ENCODE data around the gene TBXAS1.

TBXAS1 gene

DNA sequence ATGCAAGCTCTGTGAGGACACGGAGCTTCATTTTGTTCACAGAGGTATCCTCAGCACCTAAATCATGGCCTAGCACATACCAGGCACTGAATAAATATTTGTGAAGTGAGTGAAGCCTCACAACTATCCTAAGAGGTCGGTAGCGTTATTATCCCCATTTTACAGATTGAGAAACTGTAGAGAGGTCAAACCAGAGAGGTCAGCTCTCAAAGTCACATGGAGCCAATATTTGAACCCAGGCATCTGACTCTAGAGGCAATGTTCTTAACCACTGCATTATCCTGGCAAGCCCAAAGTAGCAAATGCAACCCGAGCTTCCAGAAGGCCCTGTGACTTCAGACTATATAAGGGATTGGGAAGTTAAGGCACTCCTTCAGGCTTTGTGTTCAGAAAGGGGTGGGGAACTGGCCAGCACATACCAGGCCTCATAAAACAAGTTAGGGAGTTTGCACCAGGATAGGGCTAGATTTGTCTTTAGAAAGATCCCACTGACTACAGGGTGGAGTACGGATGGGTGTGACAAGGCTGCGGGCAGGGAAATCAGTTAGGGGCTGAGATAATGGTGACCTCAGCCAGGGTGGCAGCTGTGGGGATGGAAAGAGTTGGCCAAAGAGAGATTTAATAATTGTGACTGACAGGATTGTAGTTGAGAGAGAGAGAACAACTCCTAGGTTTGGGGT, 101.4 kb downstream of the TBXAS1 start:
- no peak for DNase-seq (ENCODE audit: low read depth)
- TF ChIP-seq, protein P1, sequence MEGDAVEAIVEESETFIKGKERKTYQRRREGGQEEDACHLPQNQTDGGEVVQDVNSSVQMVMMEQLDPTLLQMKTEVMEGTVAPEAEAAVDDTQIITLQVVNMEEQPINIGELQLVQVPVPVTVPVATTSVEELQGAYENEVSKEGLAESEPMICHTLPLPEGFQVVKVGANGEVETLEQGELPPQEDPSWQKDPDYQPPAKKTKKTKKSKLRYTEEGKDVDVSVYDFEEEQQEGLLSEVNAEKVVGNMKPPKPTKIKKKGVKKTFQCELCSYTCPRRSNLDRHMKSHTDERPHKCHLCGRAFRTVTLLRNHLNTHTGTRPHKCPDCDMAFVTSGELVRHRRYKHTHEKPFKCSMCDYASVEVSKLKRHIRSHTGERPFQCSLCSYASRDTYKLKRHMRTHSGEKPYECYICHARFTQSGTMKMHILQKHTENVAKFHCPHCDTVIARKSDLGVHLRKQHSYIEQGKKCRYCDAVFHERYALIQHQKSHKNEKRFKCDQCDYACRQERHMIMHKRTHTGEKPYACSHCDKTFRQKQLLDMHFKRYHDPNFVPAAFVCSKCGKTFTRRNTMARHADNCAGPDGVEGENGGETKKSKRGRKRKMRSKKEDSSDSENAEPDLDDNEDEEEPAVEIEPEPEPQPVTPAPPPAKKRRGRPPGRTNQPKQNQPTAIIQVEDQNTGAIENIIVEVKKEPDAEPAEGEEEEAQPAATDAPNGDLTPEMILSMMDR (IDR thresholded peaks at IDR 0.05; ENCODE audit: control insufficient read depth, extremely low read depth, insufficient read depth), result no peak
- H3K4me3 ChIP-seq (ENCODE audit: low read depth, low read length), result no peak overlapping the region

DNA sequence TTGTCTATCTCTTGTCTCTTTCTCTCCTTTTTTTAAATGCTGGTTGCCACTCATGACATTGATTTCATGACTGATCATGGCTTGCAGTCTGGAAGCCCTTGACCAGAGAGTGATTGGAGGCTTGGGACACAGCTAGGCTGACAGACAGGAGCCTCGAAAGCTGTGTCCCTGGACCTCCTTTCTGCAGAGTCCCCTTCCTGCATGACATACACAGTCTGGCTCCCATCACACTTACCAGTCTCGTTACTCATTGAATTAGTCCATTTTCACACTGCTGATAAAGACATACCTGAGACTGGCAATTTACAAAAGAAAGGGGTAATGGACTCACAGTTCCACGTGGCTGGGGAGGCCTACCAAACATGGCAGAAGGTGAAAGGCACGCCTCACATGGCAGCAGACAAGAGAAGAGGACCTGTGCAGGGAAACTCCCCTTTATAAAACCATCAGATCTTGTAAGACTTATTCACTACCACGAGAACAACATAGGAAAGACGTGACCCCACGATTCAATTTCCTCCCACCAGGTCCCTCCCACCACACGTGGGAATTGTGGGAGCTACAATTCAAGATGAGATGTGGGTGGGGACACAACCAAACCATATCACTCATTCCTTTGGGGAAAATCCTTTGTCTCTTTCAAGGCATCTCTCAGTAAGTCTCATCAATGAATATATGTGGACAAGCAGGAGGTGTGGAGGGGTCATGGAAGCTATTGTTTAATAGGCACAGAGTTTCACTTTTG, 102.3 kb downstream of the TBXAS1 start:
- TF ChIP-seq, protein P1 (IDR thresholded peaks at IDR 0.05; ENCODE audit: control insufficient read depth, extremely low read depth, insufficient read depth), result no peak
- H3K4me3 ChIP-seq (ENCODE audit: low read depth, low read length), result no peak overlapping the region
- no peak for DNase-seq (ENCODE audit: low read depth)

DNA sequence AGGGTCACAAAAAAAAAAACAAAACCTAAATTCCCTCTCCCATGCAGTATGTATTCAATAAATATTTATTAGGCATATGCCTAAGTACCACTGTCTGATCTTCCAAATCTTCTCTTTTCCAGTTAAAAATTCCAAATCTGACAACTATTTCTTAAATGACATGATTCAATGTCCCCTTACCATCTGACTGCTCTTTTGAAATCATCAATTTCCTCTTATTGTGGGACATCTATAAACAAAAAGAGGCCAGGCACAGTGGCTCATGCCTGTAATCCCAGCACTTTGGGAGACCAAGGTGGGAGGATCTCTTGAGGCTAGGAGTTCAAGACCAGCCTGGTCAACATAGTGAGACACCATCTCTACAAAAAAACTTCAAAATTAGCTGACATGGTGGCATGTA, 103.5 kb downstream of the TBXAS1 start:
- TF ChIP-seq, protein P1 (IDR thresholded peaks at IDR 0.05; ENCODE audit: control insufficient read depth, extremely low read depth, insufficient read depth), result no peak
- H3K4me3 ChIP-seq (ENCODE audit: low read depth, low read length), result no peak overlapping the region
- no peak for DNase-seq (ENCODE audit: low read depth)

DNA sequence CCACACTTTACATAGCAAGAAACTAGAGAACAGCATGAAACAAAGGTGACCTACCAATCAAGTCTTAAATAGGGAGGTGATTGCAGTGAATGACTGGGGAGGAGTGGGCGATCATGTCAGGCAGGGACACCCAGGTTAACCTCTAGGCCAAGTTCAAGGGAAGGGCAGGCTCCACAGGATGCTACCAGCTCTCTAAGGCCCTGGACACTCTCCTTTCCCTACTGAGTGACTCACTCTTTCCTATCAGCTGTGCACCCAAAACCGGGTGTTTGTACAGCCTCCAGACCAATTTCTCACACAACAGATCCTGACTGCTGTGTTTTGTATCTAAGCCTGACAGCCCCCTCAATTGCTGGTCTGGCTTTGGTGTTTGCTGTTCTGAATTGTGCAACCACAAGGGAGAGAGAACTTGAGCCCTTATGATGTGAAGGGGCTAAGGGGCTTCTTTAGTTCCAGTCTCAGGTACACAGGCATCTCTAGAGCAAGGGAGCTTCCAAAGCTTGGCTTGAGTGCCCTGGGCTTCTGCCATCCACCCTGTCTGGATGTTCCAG, 107.8 kb downstream of the TBXAS1 start:
- TF ChIP-seq, protein P1 (IDR thresholded peaks at IDR 0.05; ENCODE audit: control insufficient read depth, extremely low read depth, insufficient read depth), result no peak
- H3K4me3 ChIP-seq (ENCODE audit: low read depth, low read length), result no peak overlapping the region
- DNase-seq (ENCODE audit: low read depth), result no peak

DNA sequence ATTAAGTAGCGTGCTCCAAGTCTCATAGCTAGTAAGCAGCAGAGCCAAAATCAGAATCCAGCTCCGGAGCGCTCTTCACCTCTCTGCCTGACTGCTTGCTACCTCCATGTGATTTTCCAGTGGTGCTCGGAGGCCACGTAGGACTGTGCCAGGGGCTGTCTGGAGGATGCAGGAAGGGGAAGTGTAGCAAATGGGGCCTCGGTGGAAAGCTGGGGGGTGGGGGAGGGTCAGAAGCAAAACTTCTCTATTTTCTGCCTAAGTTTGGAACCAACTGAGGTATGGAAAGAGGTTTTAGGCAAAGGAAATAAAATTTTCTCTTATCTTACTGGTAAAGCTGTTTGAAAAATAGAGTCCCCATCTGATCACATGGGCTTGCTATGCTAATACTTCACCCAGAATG, 108.7 kb downstream of the TBXAS1 start:
- no peak for DNase-seq (ENCODE audit: low read depth)
- no peak overlapping the region for H3K4me3 ChIP-seq (ENCODE audit: low read depth, low read length)
- TF ChIP-seq, protein P1 (IDR thresholded peaks at IDR 0.05; ENCODE audit: control insufficient read depth, extremely low read depth, insufficient read depth), result no peak

DNA sequence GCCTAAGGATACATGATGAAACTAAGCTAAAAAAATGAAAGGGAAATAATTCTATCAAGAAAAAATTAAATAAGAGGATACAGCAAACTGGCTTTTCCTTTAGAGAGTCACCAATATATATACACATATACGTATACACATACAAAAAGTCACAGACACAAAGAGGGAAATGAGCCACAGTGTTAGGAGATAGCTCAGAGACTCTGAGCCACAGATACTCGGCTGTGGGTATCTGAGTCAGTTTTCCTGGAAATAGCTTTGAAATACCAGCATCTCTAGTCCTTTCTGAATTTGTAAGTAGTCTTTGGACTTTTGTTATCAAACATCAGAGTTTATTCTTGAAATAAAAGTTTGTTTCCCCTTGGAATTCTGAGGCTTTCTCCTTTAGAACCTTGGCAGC, 111.8 kb downstream of the TBXAS1 start:
- TF ChIP-seq, protein P1 (IDR thresholded peaks at IDR 0.05; ENCODE audit: control insufficient read depth, extremely low read depth, insufficient read depth), result no peak
- DNase-seq (ENCODE audit: low read depth), result no peak
- no peak overlapping the region for H3K4me3 ChIP-seq (ENCODE audit: low read depth, low read length)

All from LNCaP clone FGC (cell line).